SU-DHL-6 (cell line): ENCODE results near the gene BEGAIN.

Experiments
- H2AFZ ChIP-seq: fragments of 200-600 bp; sonication (generic); 2 replicates; pipeline ENCODE4 v1.6.1; 2014; ENCODE audit warnings: low read depth, mild to moderate bottlenecking, moderate library complexity, mixed read lengths, antibody characterized with exemption, low read length; ENCODE audit not compliant: severe bottlenecking
- H3F3A ChIP-seq: fragments of 200-600 bp; shearing (Covaris generic); 2 replicates; pipeline ENCODE4 v1.6.0; 2016; ENCODE audit warnings: antibody characterized with exemption, mild to moderate bottlenecking; ENCODE audit not compliant: insufficient read depth
- H3K27ac ChIP-seq: fragments of 200-600 bp; sonication (generic); 2 replicates; pipeline ENCODE4 v1.5.1; 2016; ENCODE audit warnings: low read depth, mild to moderate bottlenecking, low read length, moderate library complexity, mixed read lengths
- H3K27me3 ChIP-seq: fragments of 200-600 bp; sonication (generic), shearing (Covaris generic); 2 replicates; pipeline ENCODE4 v1.6.0; 2014; ENCODE audit warnings: mild to moderate bottlenecking, low read length
- H3K36me3 ChIP-seq: fragments of 200-600 bp; sonication (generic); 2 replicates; pipeline ENCODE4 v1.6.1; 2014; ENCODE audit warnings: mild to moderate bottlenecking, low read length, mixed read lengths
- H3K4me2 ChIP-seq: fragments of 300-600, 200-600 bp; shearing (Covaris generic), sonication (generic); 2 replicates; pipeline ENCODE4 v1.6.0; 2014; ENCODE audit warnings: low read length, low read depth, mild to moderate bottlenecking; ENCODE audit not compliant: poor library complexity, severe bottlenecking
- H3K4me3 ChIP-seq: fragments of 200-600 bp; sonication (generic); 2 replicates; pipeline ENCODE4 v1.5.1; 2014; ENCODE audit warnings: antibody characterized with exemption, low read length, mild to moderate bottlenecking, mixed read lengths; ENCODE audit not compliant: insufficient read depth, poor library complexity, severe bottlenecking
- H3K79me2 ChIP-seq: fragments of 200-600 bp; sonication (generic); 2 replicates; pipeline ENCODE4 v1.6.1; 2014; ENCODE audit warnings: mild to moderate bottlenecking, low read length, moderate library complexity; ENCODE audit not compliant: insufficient read depth
- H3K9ac ChIP-seq: fragments of 200-600 bp; sonication (generic); 2 replicates; pipeline ENCODE4 v1.7.0; 2014; ENCODE audit warnings: mild to moderate bottlenecking, low read length
- H3K9me2 ChIP-seq: fragments of 200-600 bp; sonication (generic); replicated peaks from 2 replicates; pipeline ENCODE4 v1.6.1; 2014; ENCODE audit warnings: low read length; ENCODE audit not compliant: insufficient read depth
- H3K9me3 ChIP-seq: fragments of 200-600 bp; sonication (generic); 2 replicates; pipeline ENCODE4 v1.6.1; 2014; ENCODE audit warnings: low read length, mixed read lengths; ENCODE audit not compliant: insufficient read depth
- H4K20me1 ChIP-seq: fragments of 200-600 bp; sonication (generic); 2 replicates; pipeline ENCODE4 v1.6.1; 2014; ENCODE audit warnings: low read depth, mild to moderate bottlenecking, antibody characterized with exemption, low read length, moderate library complexity, mixed read lengths
- EZH2phosphoT487 ChIP-seq: fragments of 200-600 bp; sonication (generic), shearing (Covaris generic); conservative IDR thresholded peaks from 2 replicates; pipeline ENCODE4 v1.6.1; 2018; ENCODE audit warnings: mild to moderate bottlenecking, antibody characterized with exemption, low read length, moderate library complexity, mixed read lengths
- TF ChIP-seq, protein P1 (sequence below): fragments of 200-600 bp; sonication (generic); IDR thresholded peaks from one replicate; pipeline ENCODE4 v1.5.1; 2017; ENCODE audit warnings: antibody characterized with exemption, mild to moderate bottlenecking, low read length, moderate library complexity; ENCODE audit not compliant: insufficient read depth, poor library complexity, severe bottlenecking

The BEGAIN gene

DNA sequence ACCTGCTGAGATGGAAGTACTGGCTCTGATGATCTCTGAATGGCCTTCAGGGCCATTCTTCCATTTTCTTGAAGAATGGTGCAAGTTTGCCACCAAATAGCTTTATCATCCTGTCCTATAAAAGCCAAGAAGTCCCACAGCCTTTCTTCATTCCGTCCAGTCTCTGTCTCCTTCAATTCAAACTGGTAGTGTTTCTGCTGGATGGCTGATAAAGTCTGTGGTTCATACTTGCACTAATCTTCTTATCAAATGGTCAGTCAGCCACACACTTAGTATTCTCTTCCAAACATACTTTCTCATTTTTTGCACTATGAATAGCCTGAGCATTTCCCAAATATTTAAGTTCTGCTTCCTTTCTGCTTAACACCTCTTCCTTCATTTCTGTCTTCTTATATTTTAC is 39.4 kb upstream of the BEGAIN start:
- Histone ChIP-seq H3K4me2 (no peak overlapping the region), H4K20me1 (no peaks in the 10 kb centered on the region), H2AFZ (no peak overlapping the region), H3K27me3 (no peaks in the 10 kb centered on the region; the same call in 1 of the 2 replicates), H3K9me3 (no peaks in the 10 kb centered on the region), H3F3A (no peaks in the 10 kb centered on the region), H3K79me2 (no peaks in the 10 kb centered on the region), H3K27ac (no peak overlapping the region), H3K4me3 (no peak overlapping the region), H3K36me3 (no peaks in the 10 kb centered on the region), H3K9me2 (no peaks in the 10 kb centered on the region), H3K9ac (no peak overlapping the region)
- no peak for TF ChIP-seq EZH2phosphoT487
- TF ChIP-seq, protein P1, sequence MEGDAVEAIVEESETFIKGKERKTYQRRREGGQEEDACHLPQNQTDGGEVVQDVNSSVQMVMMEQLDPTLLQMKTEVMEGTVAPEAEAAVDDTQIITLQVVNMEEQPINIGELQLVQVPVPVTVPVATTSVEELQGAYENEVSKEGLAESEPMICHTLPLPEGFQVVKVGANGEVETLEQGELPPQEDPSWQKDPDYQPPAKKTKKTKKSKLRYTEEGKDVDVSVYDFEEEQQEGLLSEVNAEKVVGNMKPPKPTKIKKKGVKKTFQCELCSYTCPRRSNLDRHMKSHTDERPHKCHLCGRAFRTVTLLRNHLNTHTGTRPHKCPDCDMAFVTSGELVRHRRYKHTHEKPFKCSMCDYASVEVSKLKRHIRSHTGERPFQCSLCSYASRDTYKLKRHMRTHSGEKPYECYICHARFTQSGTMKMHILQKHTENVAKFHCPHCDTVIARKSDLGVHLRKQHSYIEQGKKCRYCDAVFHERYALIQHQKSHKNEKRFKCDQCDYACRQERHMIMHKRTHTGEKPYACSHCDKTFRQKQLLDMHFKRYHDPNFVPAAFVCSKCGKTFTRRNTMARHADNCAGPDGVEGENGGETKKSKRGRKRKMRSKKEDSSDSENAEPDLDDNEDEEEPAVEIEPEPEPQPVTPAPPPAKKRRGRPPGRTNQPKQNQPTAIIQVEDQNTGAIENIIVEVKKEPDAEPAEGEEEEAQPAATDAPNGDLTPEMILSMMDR = no peak

DNA sequence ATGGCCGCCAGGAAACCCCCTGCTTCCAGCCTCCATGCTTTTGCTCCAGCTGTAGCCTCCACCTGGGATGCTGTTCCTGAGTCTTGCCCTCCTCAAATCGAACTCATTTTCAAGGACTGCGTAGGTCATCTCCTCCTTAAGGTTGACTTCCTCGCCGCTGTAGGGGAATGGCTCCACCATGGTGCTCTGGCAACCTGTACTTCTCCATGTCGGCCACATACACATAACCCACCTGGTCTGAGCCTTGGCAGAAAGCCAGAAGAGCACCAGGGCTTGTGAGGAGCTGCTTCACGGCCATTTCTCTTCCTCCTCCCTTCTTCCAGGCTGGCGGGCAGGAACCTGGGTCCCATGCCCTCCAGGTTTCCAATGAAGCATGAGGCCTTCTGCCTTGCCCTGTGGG is 36.7 kb upstream of the BEGAIN start:
- no peaks in the 10 kb centered on the region for H3K27me3 ChIP-seq
- no peaks in the 10 kb centered on the region for H3K79me2 ChIP-seq
- no peak overlapping the region for H3K4me3 ChIP-seq
- no peaks in the 10 kb centered on the region for H3F3A ChIP-seq
- no peaks in the 10 kb centered on the region for H4K20me1 ChIP-seq
- no peak overlapping the region for H3K9ac ChIP-seq
- no peak for TF ChIP-seq EZH2phosphoT487
- TF ChIP-seq, protein P1 = no peak
- H3K4me2 ChIP-seq = no peak overlapping the region
- no peaks in the 10 kb centered on the region for H3K36me3 ChIP-seq
- H2AFZ ChIP-seq = no peak overlapping the region
- no peaks in the 10 kb centered on the region for H3K9me2 ChIP-seq
- H3K27ac ChIP-seq = no peak overlapping the region
- no peaks in the 10 kb centered on the region for H3K9me3 ChIP-seq

DNA sequence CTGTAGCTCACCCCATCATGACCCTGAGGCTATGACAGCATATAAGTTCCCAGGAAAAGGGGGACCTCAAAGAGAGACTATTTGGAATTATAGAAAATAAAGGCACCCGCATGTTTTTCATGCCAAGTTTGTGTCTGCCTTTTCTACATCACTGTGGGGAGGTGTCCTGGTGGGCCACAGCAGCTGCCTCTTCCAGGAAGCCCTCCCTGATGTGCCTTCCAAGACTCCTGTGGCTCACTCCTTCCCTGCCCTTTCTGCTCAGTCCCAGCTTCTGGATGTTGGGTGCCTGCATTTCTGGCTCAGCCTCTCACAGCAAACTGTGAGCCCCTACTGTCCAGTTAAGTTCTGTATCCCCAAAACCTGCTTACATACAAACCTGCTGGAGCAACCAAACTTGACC is 36.3 kb upstream of the BEGAIN start:
- no peak overlapping the region for H3K9ac ChIP-seq
- no peaks in the 10 kb centered on the region for H3K27me3 ChIP-seq
- H3K36me3 ChIP-seq = no peaks in the 10 kb centered on the region
- no peak overlapping the region for H3K4me2 ChIP-seq
- no peaks in the 10 kb centered on the region for H3F3A ChIP-seq
- no peaks in the 10 kb centered on the region for H3K79me2 ChIP-seq
- no peaks in the 10 kb centered on the region for H3K9me3 ChIP-seq
- no peak overlapping the region for H3K27ac ChIP-seq
- TF ChIP-seq EZH2phosphoT487 = no peak
- H4K20me1 ChIP-seq = no peaks in the 10 kb centered on the region
- H2AFZ ChIP-seq = no peak overlapping the region
- H3K9me2 ChIP-seq = no peaks in the 10 kb centered on the region
- no peak overlapping the region for H3K4me3 ChIP-seq

DNA sequence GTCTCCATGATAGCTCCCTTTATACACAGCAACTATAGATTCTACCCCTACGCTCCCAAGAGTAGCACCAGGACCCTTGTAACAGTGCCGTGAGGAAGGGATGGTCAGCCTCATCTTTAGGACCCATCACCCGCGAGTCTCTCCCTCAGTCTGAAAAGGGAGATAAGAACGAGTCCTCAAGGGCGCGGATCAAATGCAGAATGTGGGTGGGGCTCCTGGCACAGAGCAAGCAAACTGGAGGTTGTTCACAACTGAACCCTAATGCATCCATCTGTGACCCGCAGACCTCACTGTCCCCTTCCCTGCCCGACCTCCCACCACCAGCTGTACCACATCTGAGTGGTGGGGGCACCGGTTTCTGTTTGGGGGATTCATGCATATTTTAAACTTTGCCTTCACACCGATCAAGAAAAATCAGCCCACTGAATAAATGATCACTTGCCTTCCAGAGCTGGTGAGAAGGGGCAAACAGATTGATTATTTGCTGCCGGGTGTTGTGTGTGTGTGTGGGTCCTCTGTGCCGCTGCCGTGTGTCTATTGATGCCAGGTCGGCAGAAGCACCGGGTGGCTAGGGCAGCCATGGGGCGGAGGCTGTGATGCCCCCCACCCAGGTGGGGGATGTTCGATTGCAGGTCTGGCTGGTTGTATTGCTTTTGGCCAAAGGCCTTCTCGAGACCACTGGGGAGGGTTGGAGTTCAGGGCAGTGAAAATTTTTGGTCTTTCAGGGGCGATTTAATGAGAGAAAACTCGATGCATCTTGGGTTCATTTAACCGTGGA is 35.7 kb upstream of the BEGAIN start:
- Histone ChIP-seq H3K9me2 (no peaks in the 10 kb centered on the region), H3K4me2 (no peak overlapping the region), H3K27me3 (no peaks in the 10 kb centered on the region), H3K9ac (no peak overlapping the region), H3K36me3 (no peaks in the 10 kb centered on the region), H3K4me3 (no peak overlapping the region), H3K9me3 (no peaks in the 10 kb centered on the region), H3K79me2 (no peaks in the 10 kb centered on the region), H3K27ac (no peak overlapping the region), H2AFZ (no peak overlapping the region), H4K20me1 (no peaks in the 10 kb centered on the region), H3F3A (no peaks in the 10 kb centered on the region)
- TF ChIP-seq EZH2phosphoT487 = no peak
- TF ChIP-seq, protein P1 = no peak
